Measurements from ENCODE around the gene PLK5. TPM values are rescaled to one million over a fixed set of nuclear protein-coding genes. Genes with fewer than 3 reads are reported as not detected.

Gene PLK5
- total RNA-seq, 1 donor = not detected

GRCh38 chr19:1511318-1512317, 12.3 kb upstream of the PLK5 start:
- peak overlapping the region; percentile 14 for H3K4me3 ChIP-seq (ENCODE audit: low read depth, low read length)
- DNase-seq (ENCODE audit: low read depth) = no peak

GRCh38 chr19:1512671-1513498, 11.0 kb upstream of the PLK5 start, which contains the start of gene ADAMTSL5:
TSS of gene ADAMTSL5 (minus strand) at chr19:1513019. CDS start at chr19:1510943, 2,076 bp downstream.
- peak; percentile 1 for TF ChIP-seq CTCF (IDR thresholded peaks at IDR 0.05; ENCODE audit: insufficient read depth, low read length)
- peak within 1 kb of the TSS; percentile 76 for H3K4me3 ChIP-seq (ENCODE audit: low read depth, low read length)
- DNase-seq (ENCODE audit: low read depth) = peak; percentile 42

More at GRCh38 chr19:1511318-1512317, 12.3 kb upstream of the PLK5 start:
- no peak for TF ChIP-seq CTCF (IDR thresholded peaks at IDR 0.05; ENCODE audit: insufficient read depth, low read length)

GRCh38 chr19:1513499-1514294, 10.2 kb upstream of the PLK5 start:
- peak overlapping the region; percentile 76 for H3K4me3 ChIP-seq (ENCODE audit: low read depth, low read length)
- peak; percentile 69 for TF ChIP-seq CTCF (IDR thresholded peaks at IDR 0.05; ENCODE audit: insufficient read depth, low read length)
- DNase-seq (ENCODE audit: low read depth) = peak; percentile 52

GRCh38 chr19:1514295-1514661, 9.6 kb upstream of the PLK5 start:
- no peak for TF ChIP-seq CTCF (IDR thresholded peaks at IDR 0.05; ENCODE audit: insufficient read depth, low read length)
- no peak for DNase-seq (ENCODE audit: low read depth)
- H3K4me3 ChIP-seq (ENCODE audit: low read depth, low read length) = no peak overlapping the region

- H3K4me3 ChIP-seq (ENCODE audit: low read depth, low read length) = no peak overlapping the region
- TF ChIP-seq CTCF (IDR thresholded peaks at IDR 0.05; ENCODE audit: insufficient read depth, low read length) = no peak
- no peak for DNase-seq (ENCODE audit: low read depth)
These were observed 8.7 kb upstream of the PLK5 start for GRCh38 chr19:1514986-1515721.

Data from fibroblast of the aortic adventitia (primary cell).